GM18907 (cell line): ENCODE measurements around the gene NLRP3.
"Not testable (repeated sequence)": the region's sequence is repeated elsewhere in the genome, so short reads cannot be mapped to it uniquely, and the experiment has no call there.

ENCODE experiments used
- ATAC-seq: cut with Tn5 transposase; IDR thresholded peaks from one replicate; pipeline ENCODE4 v1.9.1; 2021; ENCODE audit warnings: mild to moderate bottlenecking, moderate library complexity; ENCODE audit not compliant: unreplicated experiment

NLRP3 gene

DNA sequence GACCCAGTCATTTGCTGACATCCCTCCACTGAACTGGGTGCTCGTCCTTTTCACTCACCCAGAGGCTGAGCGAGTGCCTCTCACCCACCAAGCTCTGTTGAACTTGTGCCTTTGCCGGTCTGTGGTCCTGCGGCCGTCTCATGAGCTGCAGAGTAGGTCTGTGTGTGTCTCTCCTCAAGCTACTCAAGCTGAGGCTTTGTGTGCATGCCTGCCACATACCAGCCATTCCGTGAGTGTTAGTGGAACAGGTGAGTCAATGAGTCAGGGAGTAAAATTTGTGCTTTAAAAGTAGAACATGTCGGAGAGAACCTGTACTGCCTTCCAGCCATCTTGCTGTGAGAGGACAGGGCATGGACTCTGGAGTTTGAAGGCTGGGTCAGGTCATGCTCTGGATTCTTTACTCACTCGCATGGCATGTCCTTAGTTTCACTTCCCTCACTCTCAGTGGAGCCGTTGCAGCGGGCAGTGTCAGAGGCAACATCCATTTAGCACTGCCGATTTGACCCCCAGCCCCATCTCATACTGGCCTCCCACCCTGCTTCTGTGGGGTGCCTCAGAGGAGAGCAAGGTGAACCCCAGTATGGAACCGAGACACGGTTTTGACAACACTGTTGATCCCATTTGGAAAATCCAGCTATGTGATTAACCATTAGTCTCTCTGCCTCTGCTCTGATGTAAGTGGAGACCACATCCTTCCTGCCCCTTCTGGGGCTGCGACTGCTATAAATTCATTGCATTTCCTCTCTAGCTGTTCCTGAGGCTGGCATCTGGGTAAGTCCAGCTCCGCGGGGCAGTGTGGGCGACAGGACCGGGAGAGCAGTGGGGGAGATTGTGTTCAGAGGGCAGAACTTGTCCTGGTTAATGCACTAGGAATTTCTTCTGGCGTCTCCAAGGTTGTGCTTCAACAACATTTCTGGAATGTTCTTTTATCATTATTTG, at the start of gene NLRP3:
TSS of gene NLRP3 (plus strand) at position 751 of the 939 bp plus-strand sequence. CDS start 2,628 bp downstream, outside the sequence.
- ATAC-seq = peak; percentile 79

DNA sequence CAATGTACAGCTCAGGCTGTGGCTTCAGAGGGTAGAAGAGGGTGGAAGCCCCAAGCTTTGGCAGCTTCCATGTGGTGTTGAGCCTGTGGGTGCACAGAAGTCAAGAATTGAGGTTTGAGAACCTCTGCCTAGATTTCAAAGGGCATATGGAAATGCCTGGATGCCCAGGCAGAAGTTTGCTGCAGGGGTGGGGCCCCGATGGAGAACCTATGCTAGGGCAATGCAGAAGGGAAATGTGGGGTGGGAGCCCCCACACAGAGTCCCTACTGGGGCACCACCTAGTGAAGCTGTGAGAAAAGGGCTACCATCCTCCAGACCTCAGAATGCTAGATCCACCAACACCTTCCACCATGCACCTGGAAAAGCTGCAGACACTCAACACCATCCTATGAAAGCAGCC, 49.6 kb upstream of the NLRP3 start:
- ATAC-seq = not testable (repeated sequence)

- ATAC-seq = no peak
These were observed 48.9 kb upstream of the NLRP3 start for GRCh38 chr1:247366926-247367645.

DNA sequence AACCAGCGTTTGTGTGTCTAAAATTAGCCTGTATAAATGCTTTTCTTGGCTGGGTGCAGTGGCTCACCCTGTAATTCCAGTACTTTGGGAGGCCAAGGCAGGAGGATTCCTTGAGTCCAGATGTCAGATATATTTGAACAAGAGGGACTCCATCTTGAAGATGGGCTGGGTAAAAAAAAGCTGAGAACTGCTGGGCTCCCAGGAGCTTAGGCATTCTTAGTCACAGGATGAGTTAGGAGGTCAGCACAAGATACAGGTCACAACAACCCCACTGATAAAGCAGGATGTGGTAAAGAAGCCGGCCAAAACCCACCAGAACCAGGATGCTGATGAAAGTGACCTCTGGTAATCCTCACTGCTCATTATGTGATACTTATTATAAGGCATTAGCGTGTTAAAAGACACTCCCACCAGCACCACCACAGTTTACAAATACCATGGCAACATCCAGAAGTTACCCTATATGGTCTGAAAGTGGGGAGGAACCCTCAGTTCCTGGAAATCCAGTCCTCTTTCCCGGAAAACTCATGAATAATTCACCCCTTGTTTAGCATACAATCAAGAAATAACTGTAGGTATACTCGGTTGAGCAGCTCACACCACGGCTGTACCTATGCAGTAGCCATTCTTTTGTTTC, 48.1 kb upstream of the NLRP3 start:
- no peak for ATAC-seq

- no peak for ATAC-seq
These were observed 47.4 kb upstream of the NLRP3 start for GRCh38 chr1:247368490-247369145.

DNA sequence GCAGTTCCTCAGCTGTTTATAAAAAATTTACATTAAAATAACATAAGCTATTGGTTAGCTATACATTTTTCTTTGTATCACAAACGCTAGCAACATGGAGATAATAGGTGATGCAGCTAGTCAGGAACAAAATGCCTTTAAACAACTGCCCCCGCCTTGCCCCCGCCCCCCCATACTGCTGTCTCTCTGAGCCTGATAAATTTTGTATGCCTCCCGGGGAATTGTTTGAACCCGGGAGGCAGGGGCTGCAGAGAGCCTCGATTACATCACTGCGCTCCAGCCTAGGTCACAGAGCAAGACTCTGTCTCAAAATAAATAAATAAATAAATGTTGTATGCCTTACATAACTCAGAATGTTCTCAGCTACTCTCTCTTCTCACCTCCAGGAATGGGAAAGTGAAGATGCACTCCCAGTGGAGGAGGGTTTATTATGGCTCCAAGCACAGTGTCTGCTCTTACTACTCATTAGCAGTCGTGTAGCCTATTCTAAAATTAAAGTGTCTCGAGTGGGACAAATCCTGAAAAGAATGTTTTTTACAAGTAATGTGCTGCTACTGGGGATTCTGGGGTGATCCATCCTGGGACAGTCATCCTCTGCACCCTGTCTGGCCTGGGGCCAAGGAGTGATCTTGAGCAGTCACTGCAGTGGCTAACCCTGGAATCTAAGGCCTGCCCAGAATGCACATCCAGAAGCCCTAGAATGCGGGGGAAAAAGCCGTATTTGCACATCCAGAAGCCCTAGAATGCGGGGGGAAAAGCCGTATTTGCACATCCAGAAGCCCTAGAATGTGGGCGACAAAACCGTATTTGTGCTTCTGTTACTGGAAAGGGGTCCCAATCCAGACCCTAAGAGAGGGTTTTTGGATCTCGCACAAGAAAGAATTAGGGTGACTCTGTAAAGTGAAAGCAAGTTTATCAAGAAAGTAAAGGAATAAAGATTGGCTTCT, 44.9 kb upstream of the NLRP3 start:
- no peak for ATAC-seq

DNA sequence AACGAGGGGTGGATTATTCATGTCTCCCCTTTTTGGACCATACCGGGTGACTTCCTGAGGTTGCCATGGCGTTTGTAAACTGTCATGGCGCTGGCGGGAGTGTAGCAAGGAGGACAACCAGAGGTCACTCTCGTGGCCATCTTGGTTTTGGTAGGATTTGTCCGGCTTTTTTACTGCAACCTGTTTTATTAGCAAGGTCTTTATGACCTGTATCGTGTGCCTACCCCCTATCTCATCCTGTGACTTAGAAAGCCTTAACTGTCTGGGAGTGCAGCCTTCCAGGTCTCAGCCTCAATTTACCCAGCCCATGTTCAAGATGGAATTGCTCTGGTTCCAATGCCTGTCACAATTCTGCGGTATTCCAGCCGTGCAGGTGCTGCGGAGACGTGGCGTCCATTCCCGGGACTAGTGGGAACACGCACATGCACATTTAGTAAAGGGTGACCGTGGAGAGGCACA, 44.1 kb upstream of the NLRP3 start:
- no peak for ATAC-seq

DNA sequence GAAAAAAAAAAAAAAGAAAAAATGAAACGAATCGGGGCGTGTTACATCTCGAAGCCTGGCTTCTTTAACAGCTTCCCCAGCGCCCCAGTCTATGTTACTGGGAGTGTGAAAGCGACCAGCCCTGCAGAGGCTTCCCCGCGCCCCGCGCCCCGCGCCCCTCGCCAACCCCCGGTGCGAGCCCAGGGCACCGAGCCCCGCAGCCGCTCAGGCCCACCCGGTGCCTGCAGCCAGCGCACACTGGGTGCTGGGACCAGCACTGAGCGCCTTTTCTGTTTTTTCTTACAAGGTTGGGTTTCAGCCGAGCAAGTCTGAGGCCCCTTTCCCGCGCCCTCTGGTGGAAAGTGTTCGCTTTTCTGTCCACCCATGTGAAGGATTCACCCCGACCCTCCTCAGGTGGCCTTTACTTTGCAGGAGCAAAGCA, 42.2 kb upstream of the NLRP3 start:
- ATAC-seq = no peak

- not testable (repeated sequence) for ATAC-seq
These were observed 41.2 kb upstream of the NLRP3 start for GRCh38 chr1:247374651-247375334.

- no peak for ATAC-seq
These were observed 40.2 kb upstream of the NLRP3 start for GRCh38 chr1:247375747-247376146.

- no peak for ATAC-seq
These were observed 39.3 kb upstream of the NLRP3 start for GRCh38 chr1:247376659-247377058.

DNA sequence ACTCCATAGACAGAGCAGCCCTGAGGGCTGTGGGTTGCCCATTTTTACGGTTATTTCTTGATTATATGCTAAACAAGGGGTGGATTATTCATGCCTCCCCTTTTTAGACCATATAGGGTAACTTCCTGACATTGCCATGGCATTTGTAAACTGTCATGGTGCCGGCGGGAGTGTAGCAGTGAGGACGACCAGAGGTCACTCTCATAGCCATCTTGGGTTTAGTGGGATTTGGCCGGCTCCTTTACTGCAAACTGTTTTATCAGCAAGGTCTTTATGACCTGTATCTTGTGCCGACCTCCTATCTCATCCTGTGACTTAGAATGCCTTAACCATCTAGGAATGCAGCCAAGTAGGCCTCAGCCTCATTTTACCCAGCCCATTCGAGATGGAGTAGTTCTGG, 38.3 kb upstream of the NLRP3 start:
- not testable (repeated sequence) for ATAC-seq

DNA sequence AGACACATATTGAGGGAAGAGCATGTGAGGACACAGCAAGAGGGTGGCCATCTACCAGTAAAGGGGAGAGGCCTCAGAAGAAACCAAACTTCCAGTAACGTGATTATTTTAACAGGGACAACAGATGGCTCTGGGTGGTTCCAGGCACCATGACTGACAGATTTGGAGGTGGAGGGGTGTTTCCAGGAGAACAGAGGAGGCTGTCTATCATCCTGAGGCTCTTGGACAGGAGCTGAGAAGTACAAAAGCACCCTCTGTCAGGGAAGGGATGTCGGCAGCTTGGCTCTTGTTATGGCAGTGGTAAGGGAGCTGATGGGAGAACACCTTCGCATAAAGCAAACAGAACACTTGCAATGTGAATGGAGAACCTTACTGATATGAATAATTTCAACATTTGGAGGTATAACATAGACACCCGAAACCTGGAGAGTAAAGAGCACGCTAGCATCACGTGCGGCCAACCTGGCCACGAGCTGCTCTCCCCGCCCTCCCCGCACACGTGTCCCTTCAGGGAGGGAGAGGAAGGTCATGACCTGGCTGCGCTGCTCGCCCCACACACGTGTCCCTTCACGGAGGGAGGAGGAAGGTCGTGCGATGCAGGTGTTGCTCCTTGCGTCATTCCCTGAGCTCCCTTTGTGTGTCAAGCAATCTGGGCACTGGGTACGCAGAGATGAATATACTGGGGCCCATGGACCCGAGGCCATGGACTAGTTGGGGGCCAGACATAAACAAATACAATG, 37.5 kb upstream of the NLRP3 start:
- ATAC-seq = no peak

DNA sequence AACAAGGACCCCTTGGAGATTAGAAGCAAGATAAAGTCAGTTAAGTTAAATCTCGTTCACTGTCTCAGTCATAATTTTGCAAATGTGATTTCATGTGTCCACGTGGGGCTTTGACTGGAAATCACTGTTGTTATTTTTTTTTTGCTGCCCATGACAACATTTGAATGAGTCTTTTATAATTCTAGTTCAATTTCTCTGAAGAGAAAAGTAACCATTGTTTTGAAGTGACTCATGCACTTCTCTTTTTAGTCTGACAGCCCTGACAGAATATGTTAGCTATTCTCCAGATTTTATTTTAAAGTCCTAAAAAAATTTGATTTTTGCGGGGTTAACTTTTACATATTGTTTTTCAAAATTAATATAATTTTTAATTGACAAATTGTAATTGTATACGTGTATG, 30.7 kb upstream of the NLRP3 start:
- no peak for ATAC-seq

DNA sequence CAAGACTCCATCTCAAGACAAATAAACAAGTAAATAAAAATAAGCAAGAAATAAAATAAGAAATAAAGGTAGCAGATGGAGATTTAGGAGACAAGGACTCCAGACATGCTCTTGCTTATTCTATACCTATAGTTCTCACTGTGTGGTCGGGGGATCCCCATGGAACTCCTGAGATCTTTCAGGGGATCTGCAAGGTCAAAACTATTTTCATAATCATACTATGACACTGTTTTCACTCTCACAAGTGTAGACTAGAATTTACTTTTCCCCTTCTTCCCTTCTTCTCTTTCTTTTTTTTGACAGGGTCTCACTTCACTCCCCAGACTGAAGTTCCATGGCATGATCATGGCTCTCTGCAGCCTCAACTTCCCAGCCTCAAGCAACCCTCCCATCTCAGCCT, 29.8 kb upstream of the NLRP3 start:
- no peak for ATAC-seq

GRCh38 chr1:247386687-247387086, 29.3 kb upstream of the NLRP3 start:
- no peak for ATAC-seq

GRCh38 chr1:247387096-247387495, 28.9 kb upstream of the NLRP3 start:
- no peak for ATAC-seq

DNA sequence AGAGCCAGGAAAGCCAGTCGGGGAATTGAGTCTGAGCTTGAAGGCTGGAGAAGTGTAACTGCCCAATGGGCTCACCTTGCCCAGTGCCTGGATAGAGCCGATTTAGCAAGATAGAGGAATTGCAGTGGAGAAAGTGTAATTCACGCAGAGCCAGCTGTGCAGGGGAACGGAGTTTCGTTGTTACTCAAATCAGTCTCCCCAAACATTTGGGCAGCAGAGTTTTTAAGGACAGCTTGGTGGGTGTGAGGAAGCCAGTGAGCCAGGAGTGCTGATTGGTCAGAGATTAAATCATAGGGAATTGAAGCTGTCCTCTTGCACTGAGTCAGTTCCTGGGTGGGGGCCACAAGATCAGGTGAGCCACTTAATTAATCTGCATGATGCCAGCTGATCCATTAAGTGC, 28.4 kb upstream of the NLRP3 start:
- no peak for ATAC-seq
